IMR-90 (cell line): ENCODE data around the gene SDK1. TPM values are rescaled to one million over a fixed set of nuclear protein-coding genes. Genes with fewer than 3 reads are reported as not detected.

ENCODE experiments used
- ATAC-seq: fragments of 200-7000 bp; cut with Tn5 transposase; 2 replicates; pipeline ENCODE4 v1.9.1; 2020; ENCODE audit warnings: low read depth, mild to moderate bottlenecking, moderate library complexity
- BruUV-seq: library from RNA; stranded (reverse); fragments of 400-500 nt; replicated peaks from 2 replicates; lab custom pipeline; 2021; lab: Mats Ljungman, UMichigan
- CTCF ChIA-PET: fragments of 300-600 bp; formaldehyde crosslinking; extraction: SDS; loops from one replicate; lab custom pipeline; 2021; ENCODE audit warnings: antibody characterized with exemption; lab: Yijun Ruan, JAX
- POLR2A ChIA-PET: fragments of 300-600 bp; sonication (Branson Sonifier 250); formaldehyde crosslinking; loops from one replicate; lab custom pipeline; 2022; ENCODE audit warnings: antibody characterized with exemption; ENCODE audit not compliant: unreplicated experiment; lab: Charles Lee
- DNase-seq: peaks from one replicate; pipeline ENCODE4 v3.0.0; 2013
- H2AFZ ChIP-seq: replicated peaks from 2 replicates; pipeline ENCODE3; 2013; ENCODE audit warnings: low read length, mild to moderate bottlenecking; ENCODE audit not compliant: poor library complexity
- H2AK5ac ChIP-seq: 2 replicates; pipeline ENCODE4 v1.6.1; 2013; ENCODE audit warnings: low read depth, low read length, inconsistent platforms
- H2AK9ac ChIP-seq: replicated peaks from 2 replicates; pipeline ENCODE3; 2013; ENCODE audit warnings: mild to moderate bottlenecking, low read depth, low read length, moderate library complexity; ENCODE audit not compliant: poor library complexity
- H2BK120ac ChIP-seq: 2 replicates; pipeline ENCODE4 v1.6.1; 2013; ENCODE audit warnings: low read depth, low read length, inconsistent platforms
- H2BK15ac ChIP-seq: 3 replicates; pipeline ENCODE4 v1.6.1; 2013; ENCODE audit warnings: low read depth, low read length, inconsistent platforms
- H2BK20ac ChIP-seq: 2 replicates; pipeline ENCODE4 v1.6.1; 2013; ENCODE audit warnings: low read depth, mild to moderate bottlenecking, inconsistent platforms, low read length, moderate library complexity
- H2BK5ac ChIP-seq: 2 replicates; pipeline ENCODE4 v1.6.1; 2013; ENCODE audit warnings: mild to moderate bottlenecking, low read depth, low read length, inconsistent platforms; ENCODE audit not compliant: poor library complexity, severe bottlenecking
- H3K14ac ChIP-seq: replicated peaks from 2 replicates; pipeline ENCODE4 v1.6.1; 2013; ENCODE audit warnings: low read depth, low read length, inconsistent platforms
- H3K18ac ChIP-seq: 2 replicates; pipeline ENCODE4 v1.6.1; 2013; ENCODE audit warnings: low read depth, low read length, control low read depth
- H3K23ac ChIP-seq: 2 replicates; pipeline ENCODE4 v1.6.1; 2013; ENCODE audit warnings: low read depth, low read length, inconsistent platforms
- H3K27ac ChIP-seq: 2 replicates; pipeline ENCODE4 v1.5.1; 2013; ENCODE audit warnings: mild to moderate bottlenecking, control low read depth, low read length; ENCODE audit not compliant: insufficient read depth
- H3K27me3 ChIP-seq: 2 replicates; pipeline ENCODE4 v1.6.1; 2013; ENCODE audit warnings: low read length; ENCODE audit not compliant: control insufficient read depth, insufficient read depth
- H3K36me3 ChIP-seq: 2 replicates; pipeline ENCODE4 v1.6.1; 2013; ENCODE audit warnings: low read length, mixed read lengths; ENCODE audit not compliant: control insufficient read depth, insufficient read depth
- H3K4ac ChIP-seq: 2 replicates; pipeline ENCODE4 v1.6.1; 2013; ENCODE audit warnings: low read depth, low read length, inconsistent platforms
- H3K4me1 ChIP-seq: 2 replicates; pipeline ENCODE4 v1.6.1; 2013; ENCODE audit warnings: low read length, mixed read lengths; ENCODE audit not compliant: control insufficient read depth, insufficient read depth
- H3K4me2 ChIP-seq: 2 replicates; pipeline ENCODE4 v1.6.1; 2013; ENCODE audit warnings: low read depth, mild to moderate bottlenecking, control low read depth, low read length, moderate library complexity
- H3K4me3 ChIP-seq: 2 replicates; pipeline ENCODE4 v1.5.1; 2013; ENCODE audit warnings: low read depth, mild to moderate bottlenecking, control low read depth, low read length, moderate library complexity; ENCODE audit not compliant: insufficient read depth
- H3K56ac ChIP-seq: 2 replicates; pipeline ENCODE4 v1.6.1; 2013; ENCODE audit warnings: low read length, inconsistent platforms; ENCODE audit not compliant: insufficient read depth; ENCODE audit errors: extremely low read depth
- H3K79me1 ChIP-seq, 2 experiments: 2 replicates each; pipeline ENCODE4 v1.6.1; 2013; ENCODE audit warnings: low read length in 2 of 2, inconsistent platforms in 1 of 2, low read depth in 1 of 2
- H3K9ac ChIP-seq: 2 replicates; pipeline ENCODE4 v1.6.1; 2013; ENCODE audit warnings: low read depth, low read length, control low read depth
- H3K9me1 ChIP-seq: 2 replicates; pipeline ENCODE4 v1.6.1; 2013; ENCODE audit warnings: low read length, inconsistent platforms; ENCODE audit not compliant: insufficient read depth
- H3K9me3 ChIP-seq: 2 replicates; pipeline ENCODE4 v1.6.1; 2013; ENCODE audit warnings: low read length; ENCODE audit not compliant: control insufficient read depth, insufficient read depth
- H4K20me1 ChIP-seq: 2 replicates; pipeline ENCODE4 v1.6.1; 2013; ENCODE audit warnings: low read length, inconsistent platforms; ENCODE audit not compliant: insufficient read depth
- H4K5ac ChIP-seq: 2 replicates; pipeline ENCODE4 v1.6.1; 2013; ENCODE audit warnings: mild to moderate bottlenecking, low read depth, low read length, control low read depth
- H4K8ac ChIP-seq, 2 experiments: 2 replicates each; pipeline ENCODE4 v1.6.1; 2013; ENCODE audit warnings: low read depth in 2 of 2, low read length in 2 of 2, control low read depth in 1 of 2, inconsistent platforms in 1 of 2
- H4K91ac ChIP-seq: 2 replicates; pipeline ENCODE4 v1.6.1; 2013; ENCODE audit warnings: low read depth, low read length, inconsistent platforms; ENCODE audit not compliant: insufficient read depth
- BHLHE40 ChIP-seq: fragments of 150-350 bp; IDR thresholded peaks from 2 replicates; pipeline ENCODE4 v1.6.1; 2016; ENCODE audit warnings: mild to moderate bottlenecking, low read depth, low read length
- CEBPB ChIP-seq: IDR thresholded peaks from 2 replicates; pipeline ENCODE4 v1.6.1; 2012; ENCODE audit warnings: low read depth, low read length, improper control_type of control experiment
- CHD1 ChIP-seq: IDR thresholded peaks from 2 replicates; pipeline ENCODE4 v1.6.1; 2012; ENCODE audit warnings: low read depth, low read length, improper control_type of control experiment
- FOS ChIP-seq: fragments of 150-350 bp; IDR thresholded peaks from 2 replicates; pipeline ENCODE4 v1.6.1; 2016; ENCODE audit warnings: low read depth, low read length
- MAFK ChIP-seq: IDR thresholded peaks from 2 replicates; pipeline ENCODE4 v1.6.1; 2012; ENCODE audit warnings: low read depth, low read length, improper control_type of control experiment
- MAZ ChIP-seq: IDR thresholded peaks from 2 replicates; pipeline ENCODE4 v1.6.1; 2012; ENCODE audit warnings: low read depth, mild to moderate bottlenecking, low read length, improper control_type of control experiment, moderate library complexity, borderline replicate concordance
- MXI1 ChIP-seq: IDR thresholded peaks from 2 replicates; pipeline ENCODE4 v1.6.1; 2012; ENCODE audit warnings: low read depth, mild to moderate bottlenecking, low read length, moderate library complexity, borderline replicate concordance
- NFE2L2 ChIP-seq: fragments of 150-350 bp; IDR thresholded peaks from 2 replicates; pipeline ENCODE4 v1.6.1; 2016; ENCODE audit warnings: low read depth, mild to moderate bottlenecking, low read length
- POLR2A ChIP-seq: IDR thresholded peaks from 2 replicates; pipeline ENCODE4 v1.6.1; 2012; ENCODE audit warnings: mild to moderate bottlenecking, low read depth, low read length
- RAD21 ChIP-seq: IDR thresholded peaks from 2 replicates; pipeline ENCODE4 v1.6.1; 2012; ENCODE audit warnings: low read length, improper control_type of control experiment
- RCOR1 ChIP-seq: IDR thresholded peaks from 2 replicates; pipeline ENCODE4 v1.6.1; 2012; ENCODE audit warnings: mild to moderate bottlenecking, low read length, improper control_type of control experiment; ENCODE audit not compliant: insufficient replicate concordance
- SMC3 ChIP-seq: fragments of 150-350 bp; IDR thresholded peaks from 2 replicates; pipeline ENCODE4 v1.6.1; 2016; ENCODE audit warnings: low read depth, mild to moderate bottlenecking, antibody characterized with exemption, low read length, moderate library complexity
- USF2 ChIP-seq: fragments of 150-350 bp; IDR thresholded peaks from 2 replicates; pipeline ENCODE4 v1.6.1; 2017; ENCODE audit warnings: mild to moderate bottlenecking, antibody characterized with exemption, low read length, low read depth
- WGBS, 2 experiments: methylation state at CpG; one replicate each; pipeline versions ENCODE4 v1.1.5 to v1.1.7; 2013; ENCODE audit warnings: missing lambda C conversion rate in 2 of 2; ENCODE audit not compliant: insufficient read length in 1 of 2; ENCODE audit errors: extremely low coverage in 2 of 2; 5-methylcytosine and 5-hydroxymethylcytosine counted together
- dilution Hi-C: fragments of 300-500 bp; cut with HindIII; formaldehyde crosslinking; loops from one replicate; pipeline ENCODE4 v1.14.3; 2018; ENCODE audit warnings: low sequenced_read_pairs; ENCODE audit not compliant: unreplicated experiment
- in situ Hi-C: fragments of 300-500 bp; cut with MboI; formaldehyde crosslinking; loops from 3 replicates; pipeline ENCODE4 v1.14.3; 2019; ENCODE audit warnings: low sequenced_read_pairs, inconsistent platforms, mixed read lengths
- intact Hi-C: fragments of 100-400 bp; cut with micrococcal nuclease; formaldehyde crosslinking; loops from 2 replicates; pipeline ENCODE4 v1.10.0; 2022
- polyA plus RNA-seq, 3 experiments: library from polyadenylated mRNA; depleted of rRNA; stranded (reverse); fragments of >200 nt; gene quantifications; 2 replicates each; pipeline ENCODE4 v1.2.3, GENCODE V29; 2012; ENCODE audit warnings: low replicate concordance in 1 of 3
- total RNA-seq: library from RNA; depleted of rRNA; stranded (reverse); fragments of >200 nt; gene quantifications from 2 replicates; pipeline ENCODE4 v1.2.3, GENCODE V29; 2012

Gene SDK1
- total and polyA plus RNA-seq, 2 of the 4 experiments (the other 2 are of a cell fraction) = 1.5 to 1.6 TPM

DNA sequence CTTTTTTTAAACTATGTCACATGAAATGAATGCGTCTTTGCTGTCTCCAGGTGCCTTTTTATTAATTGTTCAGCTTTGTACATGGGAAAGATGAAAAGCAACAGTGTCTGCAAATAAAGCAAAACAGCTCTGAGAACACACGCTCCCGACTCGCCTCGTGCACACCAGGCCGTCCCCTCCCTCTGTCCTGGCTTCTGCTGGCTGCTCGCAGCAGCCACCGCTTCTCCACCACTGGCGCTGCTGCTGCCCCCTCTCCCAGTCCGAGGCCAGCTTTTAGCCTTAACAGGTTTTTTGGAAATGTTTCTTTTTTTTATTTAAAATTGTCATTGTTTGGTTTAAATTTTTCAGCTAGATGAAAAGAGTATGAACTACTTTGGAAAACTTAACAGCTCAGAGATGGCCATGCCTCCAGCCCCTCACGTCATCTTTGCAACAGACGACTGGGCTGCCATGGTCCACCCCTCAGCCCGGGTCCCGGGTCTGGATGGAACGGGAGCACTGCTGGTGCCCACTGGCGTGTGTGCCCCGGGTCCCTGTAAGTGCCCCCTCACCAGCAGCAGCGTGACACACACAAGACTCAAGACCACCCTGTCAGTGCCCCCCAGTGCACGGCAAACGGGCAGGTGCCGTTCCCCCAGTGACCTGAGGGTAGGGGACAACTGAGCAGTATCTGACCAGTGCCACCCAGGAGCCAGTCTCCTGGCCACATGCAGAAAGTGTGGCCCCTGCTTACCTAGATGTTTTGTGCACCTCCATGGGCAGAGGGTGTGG, 965.4 kb downstream of the SDK1 start:
- Histone ChIP-seq H2BK20ac (no peak overlapping the region), H3K9me3 (peaks cover 19% of the 10 kb centered on the region), H3K18ac (no peak overlapping the region), H3K14ac (no peak overlapping the region), H2AK5ac (no peak overlapping the region), H2AK9ac (no peak overlapping the region), H4K20me1 (no peaks in the 10 kb centered on the region), H4K91ac (no peak overlapping the region), H3K27me3 (no peaks in the 10 kb centered on the region), H3K9ac (no peak overlapping the region), H3K9me1 (no peaks in the 10 kb centered on the region), H3K4me2 (no peak overlapping the region), H3K27ac (no peak overlapping the region), H4K8ac (no peak overlapping the region), H3K4me1 (no peaks in the 10 kb centered on the region; the same call in 1 of the 2 replicates), H2BK15ac (no peak overlapping the region), H2AFZ (no peak overlapping the region), H2BK120ac (no peak overlapping the region), H2BK5ac (no peak overlapping the region), H3K4me3 (no peak overlapping the region), H3K36me3 (no peaks in the 10 kb centered on the region), H3K56ac (no peak overlapping the region), H3K23ac (no peak overlapping the region), H4K5ac (no peak overlapping the region), H3K4ac (no peak overlapping the region), H3K79me1 (no peaks in the 10 kb centered on the region)
- ChIA-PET POLR2A (no interaction called here), CTCF (no interaction called here)
- ATAC-seq (no peak), DNase-seq (no peak)
- intact Hi-C loops = no loop called here
- dilution Hi-C loops = no loop called here
- in situ Hi-C loops = no loop called here
- BruUV-seq = no TSS peak
- WGBS, 2 experiments = no CpG with 5 or more reads among the region's 21 CpGs
- TF ChIP-seq SMC3 (no peak), FOS (no peak), MXI1 (no peak), CHD1 (no peak), USF2 (no peak), MAFK (no peak), MAZ (no peak), BHLHE40 (no peak), POLR2A (no peak), RCOR1 (no peak), RAD21 (no peak), NFE2L2 (no peak), CEBPB (no peak)
